GM13977 (cell line): ENCODE data around the gene CLDN7.

Experiments used
- DNase-seq: peaks from one replicate; pipeline ENCODE4 v3.0.0; 2012; ENCODE audit warnings: low spot score
- in situ Hi-C: fragments of 300-500 bp; cut with MboI; formaldehyde crosslinking; loops from one replicate; pipeline ENCODE4 v1.12.0; 2022; ENCODE audit warnings: low sequenced_read_pairs, low pct_unique_long_range_greater_than_20kb, mixed read lengths, inconsistent platforms; ENCODE audit not compliant: unreplicated experiment
- TF ChIP-seq, protein P1 (sequence below): IDR thresholded peaks from 2 replicates; pipeline ENCODE4 v1.5.1; 2012; ENCODE audit warnings: mild to moderate bottlenecking, control low read depth; ENCODE audit not compliant: insufficient read depth; ENCODE audit errors: extremely low read depth, missing control alignments

CLDN7 gene, protein sequence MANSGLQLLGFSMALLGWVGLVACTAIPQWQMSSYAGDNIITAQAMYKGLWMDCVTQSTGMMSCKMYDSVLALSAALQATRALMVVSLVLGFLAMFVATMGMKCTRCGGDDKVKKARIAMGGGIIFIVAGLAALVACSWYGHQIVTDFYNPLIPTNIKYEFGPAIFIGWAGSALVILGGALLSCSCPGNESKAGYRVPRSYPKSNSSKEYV

DNA sequence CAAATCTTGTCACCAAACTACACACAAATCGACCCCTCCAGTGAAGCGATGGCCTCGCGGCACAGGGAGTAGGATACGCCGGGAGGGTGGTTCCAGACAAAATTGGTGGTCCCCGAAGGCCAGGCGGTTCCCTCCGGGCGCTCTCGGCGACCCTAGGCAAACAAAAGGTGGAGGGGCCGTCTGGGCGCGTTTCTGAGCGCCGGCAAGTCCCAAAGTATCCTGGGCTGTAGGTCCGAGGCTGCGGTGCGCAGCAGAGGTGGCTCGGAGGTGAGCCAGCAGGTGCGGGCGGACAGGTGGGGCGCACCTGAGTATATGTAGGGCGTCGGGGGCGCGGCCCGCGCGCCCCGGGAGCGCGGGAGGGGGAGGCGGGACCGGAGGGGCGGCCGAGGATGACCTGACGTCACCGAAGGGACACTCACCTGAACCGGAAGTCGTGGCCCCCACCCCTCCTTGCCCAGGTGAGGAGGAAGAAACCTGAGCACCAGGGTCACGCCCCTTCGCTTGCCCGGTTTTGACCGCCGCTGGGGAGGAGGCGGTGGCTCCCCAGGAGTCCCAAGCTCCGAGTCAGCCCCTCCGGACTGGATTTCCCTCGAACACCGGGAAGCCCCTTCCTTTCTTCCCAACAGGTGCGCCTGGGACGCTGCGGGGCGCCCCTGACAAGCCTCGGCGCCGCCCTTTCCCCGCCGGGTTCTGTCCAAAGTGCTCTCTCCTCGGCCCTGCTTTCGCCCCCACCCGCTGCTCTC lies at the start of gene CLDN7:
Gene CLDN7 (minus strand): TSS at position 287 of the 743 bp plus-strand sequence. CDS start 435 bp downstream, outside the sequence.
- in situ Hi-C loops: no loop called here
- peak; percentile 39 for DNase-seq
- TF ChIP-seq, protein P1, sequence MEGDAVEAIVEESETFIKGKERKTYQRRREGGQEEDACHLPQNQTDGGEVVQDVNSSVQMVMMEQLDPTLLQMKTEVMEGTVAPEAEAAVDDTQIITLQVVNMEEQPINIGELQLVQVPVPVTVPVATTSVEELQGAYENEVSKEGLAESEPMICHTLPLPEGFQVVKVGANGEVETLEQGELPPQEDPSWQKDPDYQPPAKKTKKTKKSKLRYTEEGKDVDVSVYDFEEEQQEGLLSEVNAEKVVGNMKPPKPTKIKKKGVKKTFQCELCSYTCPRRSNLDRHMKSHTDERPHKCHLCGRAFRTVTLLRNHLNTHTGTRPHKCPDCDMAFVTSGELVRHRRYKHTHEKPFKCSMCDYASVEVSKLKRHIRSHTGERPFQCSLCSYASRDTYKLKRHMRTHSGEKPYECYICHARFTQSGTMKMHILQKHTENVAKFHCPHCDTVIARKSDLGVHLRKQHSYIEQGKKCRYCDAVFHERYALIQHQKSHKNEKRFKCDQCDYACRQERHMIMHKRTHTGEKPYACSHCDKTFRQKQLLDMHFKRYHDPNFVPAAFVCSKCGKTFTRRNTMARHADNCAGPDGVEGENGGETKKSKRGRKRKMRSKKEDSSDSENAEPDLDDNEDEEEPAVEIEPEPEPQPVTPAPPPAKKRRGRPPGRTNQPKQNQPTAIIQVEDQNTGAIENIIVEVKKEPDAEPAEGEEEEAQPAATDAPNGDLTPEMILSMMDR: no peak

DNA sequence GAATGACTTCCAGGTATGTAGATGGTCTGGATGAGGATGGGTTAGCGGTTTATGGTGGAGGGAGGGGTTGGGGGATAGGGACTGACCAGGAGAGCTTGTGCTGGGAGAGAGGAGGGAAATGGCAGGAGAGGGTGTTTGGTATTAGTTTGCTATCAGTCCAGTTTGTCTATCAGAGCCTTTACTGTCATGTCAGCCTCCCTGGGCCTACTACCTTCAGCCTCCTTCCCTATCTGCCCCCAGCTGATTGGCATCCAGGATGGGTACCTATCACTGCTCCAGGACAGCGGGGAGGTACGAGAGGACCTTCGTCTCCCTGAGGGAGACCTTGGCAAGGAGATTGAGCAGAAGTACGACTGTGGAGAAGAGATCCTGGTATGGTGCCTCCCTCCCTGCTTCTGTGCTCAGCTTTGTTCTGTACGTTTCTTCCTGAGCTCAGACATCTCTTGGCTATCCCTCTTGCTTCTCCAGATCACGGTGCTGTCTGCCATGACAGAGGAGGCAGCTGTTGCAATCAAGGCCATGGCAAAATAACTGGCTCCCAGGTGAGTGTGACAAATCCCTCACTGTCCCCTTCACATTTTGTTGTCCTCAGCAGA lies 48.9 kb upstream of the CLDN7 start:
- DNase-seq: no peak
- in situ Hi-C loops: no loop called here
- TF ChIP-seq, protein P1: no peak

DNA sequence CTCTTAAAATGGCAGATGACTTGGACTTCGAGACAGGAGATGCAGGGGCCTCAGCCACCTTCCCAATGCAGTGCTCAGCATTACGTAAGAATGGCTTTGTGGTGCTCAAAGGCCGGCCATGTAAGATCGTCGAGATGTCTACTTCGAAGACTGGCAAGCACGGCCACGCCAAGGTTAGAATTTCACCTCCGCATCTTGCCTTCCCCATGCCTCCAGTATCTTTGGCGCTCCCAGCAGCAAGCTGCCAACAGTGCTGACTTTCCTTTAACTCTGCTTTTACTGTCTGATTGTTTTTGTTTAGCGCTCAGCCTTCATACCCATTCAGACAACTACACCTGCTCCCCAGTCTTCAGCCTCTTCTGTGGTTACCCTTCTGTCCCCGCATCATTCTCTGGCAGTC lies 47.4 kb upstream of the CLDN7 start:
- in situ Hi-C loops: no loop called here
- DNase-seq: no peak
- TF ChIP-seq, protein P1: no peak

DNA sequence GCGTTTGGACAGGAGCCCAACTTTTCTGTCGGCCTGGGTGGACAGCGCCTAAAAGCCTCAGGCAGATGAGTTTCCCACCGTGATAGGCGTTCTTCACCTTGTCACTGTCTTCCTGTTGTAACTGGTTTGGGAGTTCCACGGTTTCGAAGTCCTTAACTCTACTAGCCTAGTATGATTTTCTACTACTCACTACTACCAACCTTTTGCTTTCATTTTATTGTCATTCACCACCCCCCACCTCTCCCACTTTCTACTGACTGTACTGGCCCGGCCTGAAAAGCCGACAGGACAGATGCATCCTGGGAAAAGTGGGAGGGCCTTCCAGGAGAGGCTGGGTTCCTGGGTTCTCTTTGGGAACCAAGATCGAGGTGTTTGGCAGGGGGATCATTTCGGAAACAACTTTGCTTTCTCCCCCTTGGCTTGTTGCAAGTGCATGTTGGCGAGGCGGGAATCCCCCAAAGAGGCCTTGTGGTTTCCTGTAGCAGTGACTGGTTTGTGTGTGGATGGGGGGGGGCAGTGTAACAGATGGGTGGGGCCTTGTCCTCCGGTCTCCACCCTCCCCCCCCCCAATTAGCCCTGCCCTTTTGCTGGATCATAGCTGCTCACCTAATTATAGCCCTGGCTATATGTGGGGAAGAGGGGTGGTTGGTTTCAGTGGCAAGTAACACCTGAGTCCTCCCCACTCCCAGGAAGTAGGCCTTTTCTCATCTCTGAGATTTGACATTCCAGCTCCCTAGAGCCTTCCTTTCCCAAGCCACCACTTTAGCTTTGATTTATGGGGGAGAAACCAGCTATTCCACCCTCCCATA lies 46.6 kb upstream of the CLDN7 start:
- TF ChIP-seq, protein P1: no peak
- peak; percentile 87 for DNase-seq
- in situ Hi-C loops: no loop called here

DNA sequence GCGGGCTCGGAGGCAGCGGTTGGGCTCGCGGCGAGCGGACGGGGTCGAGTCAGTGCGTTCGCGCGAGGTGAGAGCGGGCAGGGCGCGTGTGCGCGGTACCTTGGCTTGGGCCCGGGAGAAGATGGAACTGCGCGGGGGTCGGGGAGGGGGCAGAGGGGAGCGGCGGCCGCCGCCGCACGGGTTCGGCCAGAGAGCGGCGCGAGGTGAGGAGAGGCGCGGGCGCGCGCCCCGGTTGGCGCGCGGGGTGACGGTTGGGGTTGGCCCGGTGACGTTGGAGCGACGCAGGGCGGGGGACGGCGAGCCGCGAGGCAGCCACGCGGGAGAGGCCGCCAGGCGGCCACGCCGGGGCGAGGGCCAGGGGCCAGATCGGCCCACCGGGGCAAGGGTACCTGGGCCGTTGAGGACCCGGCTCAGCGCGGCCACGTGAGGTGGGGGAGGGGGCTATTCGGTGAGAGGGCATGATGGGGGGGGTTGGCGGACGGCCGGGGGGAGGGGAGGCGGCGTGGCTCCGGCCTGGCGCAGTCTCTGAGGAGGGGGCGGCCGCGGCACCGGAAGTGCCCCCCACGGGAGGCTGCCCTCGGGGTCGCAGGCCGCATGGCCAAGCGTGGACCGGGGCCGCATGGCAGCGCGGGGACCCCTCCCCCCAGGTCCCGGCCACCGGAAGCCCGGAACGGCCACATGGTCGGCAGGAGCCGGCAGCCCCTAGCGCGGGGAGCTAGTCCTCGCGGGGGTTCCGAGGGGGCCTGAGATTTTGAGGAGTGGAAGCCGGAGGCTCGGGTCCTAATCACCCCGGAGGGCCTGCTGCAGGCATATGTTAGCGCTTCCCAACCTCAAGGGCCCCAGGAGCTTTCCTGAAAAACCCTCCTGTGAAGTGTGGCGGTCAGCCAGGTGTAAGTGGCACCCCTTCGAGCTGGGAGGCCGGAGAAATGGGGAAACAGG lies 45.7 kb upstream of the CLDN7 start:
- DNase-seq: no peak
- TF ChIP-seq, protein P1: no peak
- in situ Hi-C loops: no loop called here
